Right lobe of liver (tissue), 6 donors: Measurements from ENCODE around the gene SCGB1A1. TPM values are rescaled to one million over a fixed set of nuclear protein-coding genes. Genes with fewer than 3 reads are reported as not detected.

ENCODE experiments used
- ATAC-seq, 4 donors: fragments of 200-7000 bp; cut with Tn5 transposase; one replicate each; pipeline ENCODE4 v1.9.1; 2020; ENCODE audit warnings: mild to moderate bottlenecking in 4 of 4, moderate library complexity in 4 of 4
- DNase-seq, 3 donors: peaks; one replicate each; pipeline ENCODE4 v3.0.0-alpha.2; 2020
- H3K27ac ChIP-seq, 3 donors: fragments of 200-600 bp; one replicate each; pipeline ENCODE4 v1.8.0; 2022
- H3K27me3 ChIP-seq, 2 donors: fragments of 200-600 bp; one replicate each; pipeline ENCODE4 v1.8.0; 2022
- H3K36me3 ChIP-seq, 4 donors: fragments of 200-600 bp; sonication (generic) in 1 of 4; one replicate each; pipeline versions ENCODE4 v1.5.1 to v1.8.0; 2017 to 2022; ENCODE audit warnings: control low read depth in 1 of 4
- H3K4me1 ChIP-seq, 4 donors: fragments of 200-600 bp; sonication (generic) in 1 of 4; one replicate each; pipeline versions ENCODE4 v1.5.1 to v1.8.0; 2017 to 2022; ENCODE audit warnings: control low read depth in 1 of 4
- H3K4me3 ChIP-seq, 3 donors: fragments of 200-600 bp; one replicate each; pipeline ENCODE4 v1.8.0; 2022
- H3K9me3 ChIP-seq, 4 donors: fragments of 200-600 bp; sonication (generic) in 1 of 4; one replicate each; pipeline versions ENCODE4 v1.5.1 to v1.8.0; 2017 to 2022; ENCODE audit warnings: control low read depth in 1 of 4
- CTCF ChIP-seq, 4 donors: fragments of 200-600 bp in 3 of 4; fragments of 450-650 bp in 1 of 4; IDR thresholded peaks; one replicate each; pipeline versions ENCODE4 v1.5.1 to v1.8.0; 2016 to 2022; ENCODE audit warnings: antibody characterized with exemption in 4 of 4, mild to moderate bottlenecking in 2 of 4
- POLR2A ChIP-seq: fragments of 450-650 bp; IDR thresholded peaks from one replicate; pipeline ENCODE4 v1.6.1; 2017; ENCODE audit warnings: antibody characterized with exemption, mild to moderate bottlenecking
- WGBS: methylation state at CpG from one replicate; pipeline ENCODE4 v1.1.6; 2018; ENCODE audit warnings: low coverage, low lambda C conversion rate; ENCODE audit not compliant: insufficient coverage; ENCODE audit errors: missing lambda C conversion rate; 5-methylcytosine and 5-hydroxymethylcytosine counted together
- intact Hi-C, 2 donors: fragments of 100-400 bp; cut with DNase I; formaldehyde crosslinking; loops; one replicate each; pipeline versions ENCODE4 v1.11.2 to v1.14.1; 2022
- total RNA-seq, 6 experiments: library from RNA; depleted of rRNA in 2 of 6; stranded (reverse); fragments of >200 nt in 2 of 6; fragmentation: NEBNext Ultra II Directional in 3 of 6; extraction: Animal tissue kit (Norgen Biotek cat#: 25700) in 3 of 6; gene quantifications; one replicate each; pipeline versions ENCODE4 v1.1.0 to v1.2.4, GENCODE V29; 2016 to 2023
- donor health status: DM: no; HTN: yes; CAD: no.
- donor health status: DM: no; HTN: no; CAD: no.
- donor health status: DM: no; HTN: no; CAD: no.
- donor health status: DM: no; HTN: yes; CAD: no.
- donor health status: DM: no; HTN: yes; CAD: no.

SCGB1A1 gene
- total RNA-seq, 6 experiments from 2014 or later: not detected

DNA sequence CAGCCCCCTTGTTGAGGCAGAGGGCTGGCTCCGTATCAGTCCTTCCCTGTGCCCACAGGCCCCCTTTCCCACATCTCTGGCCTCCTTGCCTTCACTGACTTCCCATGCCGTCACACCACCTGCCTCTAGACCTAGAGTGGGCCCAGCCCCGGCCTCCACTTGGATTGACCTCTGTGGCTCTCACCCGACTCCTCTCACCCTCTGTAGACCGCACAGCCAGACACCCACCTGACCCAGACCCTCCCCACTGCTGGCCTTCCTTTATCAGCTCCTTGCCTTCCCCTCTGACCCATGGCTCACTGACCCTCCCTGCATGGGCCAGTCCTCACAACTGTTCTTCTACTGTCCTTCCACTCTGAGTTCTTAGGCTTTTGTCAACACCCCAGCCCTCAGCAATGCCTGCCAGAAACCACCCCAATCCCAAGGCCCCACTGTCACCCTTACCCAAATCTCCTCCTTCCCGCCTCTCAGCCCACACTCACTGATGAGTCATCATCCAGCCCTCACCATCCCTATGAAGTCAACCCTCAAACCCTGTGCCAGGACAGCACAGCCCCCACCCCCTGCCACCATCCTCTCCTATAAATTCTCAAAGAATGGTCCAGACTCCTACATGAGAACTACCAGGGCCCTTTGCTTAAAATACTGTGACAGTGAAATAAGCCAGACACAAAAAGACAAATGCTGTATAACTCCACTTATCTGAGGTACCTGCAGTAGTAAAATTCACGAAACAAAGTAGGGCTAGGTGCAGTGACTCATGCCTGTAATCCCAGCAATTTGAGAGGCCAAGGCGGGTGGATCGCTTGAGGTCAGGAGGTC lies 53.4 kb downstream of the SCGB1A1 start:
- ATAC-seq (peak in 2 of 4 donors; percentile 46 to 64), DNase-seq (no peak)
- Histone ChIP-seq H3K4me3 (no peak overlapping the region), H3K27ac (no peak overlapping the region), H3K9me3 (no peaks in the 10 kb centered on the region), H3K36me3 (no peaks in the 10 kb centered on the region), H3K27me3 (no peaks in the 10 kb centered on the region), H3K4me1 (peaks cover 0 to 7% (median 0%) of the 10 kb centered on the region in 4 donors)
- intact Hi-C loops: no loop called here
- TF ChIP-seq CTCF (IDR thresholded peaks at IDR 0.05): no peak
- no peak for TF ChIP-seq POLR2A
- WGBS: 85% methylated on average over 9 of the region's 9 CpGs

Other genes starting within 250 kb of the SCGB1A1 start
- not detected for gene SCGB1D1, start 228.8 kb upstream of the SCGB1A1 start, total RNA-seq
- gene SCGB2A1, start 210.4 kb upstream of the SCGB1A1 start, total RNA-seq: not detected
- gene SCGB1D2, start 176.8 kb upstream of the SCGB1A1 start, total RNA-seq: not detected
- gene SCGB2A2, start 148.9 kb upstream of the SCGB1A1 start, total RNA-seq: not detected
- gene SCGB1D4, start 120.0 kb upstream of the SCGB1A1 start, total RNA-seq: not detected
- gene ASRGL1, start 81.6 kb upstream of the SCGB1A1 start, total RNA-seq: 10 to 100 TPM in 1 of 6 experiments, 1 to 10 TPM in 5; 1.8 to 28.5 (median 4.7) TPM
- gene AHNAK, start 127.8 kb downstream of the SCGB1A1 start, total RNA-seq: 100 to 1,000 TPM in 4 of 6 experiments, 10 to 100 TPM in 2; 91.0 to 180 (median 113) TPM
- 100 to 1,000 TPM; 442 to 450 (median 449) TPM for gene EEF1G, start 154.9 kb downstream of the SCGB1A1 start, total RNA-seq
- gene TUT1, start 172.5 kb downstream of the SCGB1A1 start, total RNA-seq: 10 to 100 TPM; 12.3 to 34.2 (median 21.1) TPM
- 10 to 100 TPM; 20.0 to 38.0 (median 31.8) TPM for gene MTA2, start 182.8 kb downstream of the SCGB1A1 start, total RNA-seq
- gene EML3, start 193.7 kb downstream of the SCGB1A1 start, total RNA-seq: 10 to 100 TPM; 19.1 to 36.4 (median 22.7) TPM
- 1 to 10 TPM; 1.1 to 2.9 (median 1.2) TPM for gene ROM1, start 194.2 kb downstream of the SCGB1A1 start, total RNA-seq
- 10 to 100 TPM; 17.1 to 32.8 (median 23.4) TPM for gene B3GAT3, start 203.0 kb downstream of the SCGB1A1 start, total RNA-seq
- gene GANAB, start 227.6 kb downstream of the SCGB1A1 start, total RNA-seq: 100 to 1,000 TPM; 131 to 237 (median 201) TPM
- 10 to 100 TPM; 12.1 to 20.3 (median 13.0) TPM for gene INTS5, start 234.3 kb downstream of the SCGB1A1 start, total RNA-seq
- 10 to 100 TPM; 18.6 to 52.0 (median 25.6) TPM for gene C11orf98, start 246.2 kb downstream of the SCGB1A1 start, total RNA-seq
- 1 to 10 TPM in 5 of 6 experiments, under 1 TPM in 1; 0.74 to 4.1 (median 2.6) TPM for gene CSKMT, start 246.3 kb downstream of the SCGB1A1 start, total RNA-seq